Ecto neural progenitor cell (in vitro differentiated cells): ENCODE results near the gene PIP5K1C.
"Not testable (repeated sequence)": the region's sequence is repeated elsewhere in the genome, so short reads cannot be mapped to it uniquely, and the experiment has no call there.

ENCODE experiments used
- DNase-seq: peaks from one replicate; pipeline ENCODE4 v3.0.0-alpha.2; 2018; ENCODE audit warnings: low spot score

Gene PIP5K1C

GRCh38 chr19:3674784-3675543 is 25.3 kb downstream of the PIP5K1C start:
- no peak for DNase-seq

GRCh38 chr19:3673506-3674439 is 26.5 kb downstream of the PIP5K1C start:
- DNase-seq: no peak

GRCh38 chr19:3672993-3673392 is 27.3 kb downstream of the PIP5K1C start:
- no peak for DNase-seq

GRCh38 chr19:3672575-3672948 is 27.7 kb downstream of the PIP5K1C start:
- DNase-seq: no peak

- DNase-seq: no peak
Measured at GRCh38 chr19:3671680-3672574, 28.3 kb downstream of the PIP5K1C start.

GRCh38 chr19:3670796-3671679 is 29.2 kb downstream of the PIP5K1C start:
- DNase-seq: no peak

- DNase-seq: peak; percentile 73
Measured at GRCh38 chr19:3669947-3670795, 30.1 kb downstream of the PIP5K1C start.

GRCh38 chr19:3669082-3669946 is 31.0 kb downstream of the PIP5K1C start:
- no peak for DNase-seq

- DNase-seq: no peak
Measured at GRCh38 chr19:3668331-3669081, 31.8 kb downstream of the PIP5K1C start.

GRCh38 chr19:3667766-3668165 is 32.5 kb downstream of the PIP5K1C start:
- DNase-seq: no peak

- no peak for DNase-seq
Measured at GRCh38 chr19:3667037-3667638, 33.1 kb downstream of the PIP5K1C start.

GRCh38 chr19:3666545-3666856 is 33.8 kb downstream of the PIP5K1C start:
- DNase-seq: not testable (repeated sequence)

- peak; percentile 88 for DNase-seq
Measured at GRCh38 chr19:3665681-3666544, 34.4 kb downstream of the PIP5K1C start.

- DNase-seq: no peak
Measured at GRCh38 chr19:3664879-3665642, 35.2 kb downstream of the PIP5K1C start.

- no peak for DNase-seq
Measured at GRCh38 chr19:3663838-3664237, 36.4 kb downstream of the PIP5K1C start.
